OCI-LY7 (cell line): ENCODE measurements around the gene USP35.

Experiments
- EZH2phosphoT487 ChIP-seq: fragments of 200-600 bp; sonication (generic); IDR thresholded peaks from 2 replicates; pipeline ENCODE4 v1.6.1; 2018; ENCODE audit warnings: low read depth, borderline replicate concordance, mild to moderate bottlenecking, mixed run types, antibody characterized with exemption, low read length, moderate library complexity, mixed read lengths
- TF ChIP-seq, protein P1 (sequence below): fragments of 200-600 bp; sonication (generic); conservative IDR thresholded peaks from 2 replicates; pipeline ENCODE4 v1.5.1; 2014; ENCODE audit warnings: mild to moderate bottlenecking, antibody characterized with exemption, low read length, moderate library complexity, mixed read lengths

DNA sequence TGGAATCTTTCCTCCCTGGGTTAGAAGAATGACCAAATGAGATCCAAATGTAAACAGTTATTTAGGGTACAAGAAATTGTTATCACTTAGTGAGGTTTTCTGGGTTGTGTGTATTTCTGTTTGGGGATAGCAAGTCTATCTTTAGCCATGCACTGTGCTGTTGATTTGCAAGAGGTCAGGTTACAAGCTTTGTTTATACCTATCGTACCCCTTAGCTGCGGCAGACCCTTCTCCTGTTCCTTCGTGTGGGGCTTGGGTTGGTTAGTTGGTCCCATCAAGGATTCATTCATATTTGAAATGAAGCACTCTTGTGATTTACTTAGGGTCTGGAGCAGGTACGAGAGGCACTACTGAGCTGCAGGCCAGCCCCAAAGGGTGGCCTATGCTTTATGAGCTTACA, 72.6 kb downstream of the USP35 start:
- TF ChIP-seq, protein P1, sequence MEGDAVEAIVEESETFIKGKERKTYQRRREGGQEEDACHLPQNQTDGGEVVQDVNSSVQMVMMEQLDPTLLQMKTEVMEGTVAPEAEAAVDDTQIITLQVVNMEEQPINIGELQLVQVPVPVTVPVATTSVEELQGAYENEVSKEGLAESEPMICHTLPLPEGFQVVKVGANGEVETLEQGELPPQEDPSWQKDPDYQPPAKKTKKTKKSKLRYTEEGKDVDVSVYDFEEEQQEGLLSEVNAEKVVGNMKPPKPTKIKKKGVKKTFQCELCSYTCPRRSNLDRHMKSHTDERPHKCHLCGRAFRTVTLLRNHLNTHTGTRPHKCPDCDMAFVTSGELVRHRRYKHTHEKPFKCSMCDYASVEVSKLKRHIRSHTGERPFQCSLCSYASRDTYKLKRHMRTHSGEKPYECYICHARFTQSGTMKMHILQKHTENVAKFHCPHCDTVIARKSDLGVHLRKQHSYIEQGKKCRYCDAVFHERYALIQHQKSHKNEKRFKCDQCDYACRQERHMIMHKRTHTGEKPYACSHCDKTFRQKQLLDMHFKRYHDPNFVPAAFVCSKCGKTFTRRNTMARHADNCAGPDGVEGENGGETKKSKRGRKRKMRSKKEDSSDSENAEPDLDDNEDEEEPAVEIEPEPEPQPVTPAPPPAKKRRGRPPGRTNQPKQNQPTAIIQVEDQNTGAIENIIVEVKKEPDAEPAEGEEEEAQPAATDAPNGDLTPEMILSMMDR = no peak
- no peak for TF ChIP-seq EZH2phosphoT487
